SIG-M5 treated with dmso at 0.1 percent for 504 hours (cell line): ENCODE data around the gene SLC5A2.
"Not testable (repeated sequence)": the region's sequence is repeated elsewhere in the genome, so short reads cannot be mapped to it uniquely, and the experiment has no call there.

Source experiments
- DNase-seq: peaks from one replicate; lab custom pipeline; 2025; ENCODE audit not compliant: unreplicated experiment; lab: John Stamatoyannopoulos, UW

Gene SLC5A2

DNA sequence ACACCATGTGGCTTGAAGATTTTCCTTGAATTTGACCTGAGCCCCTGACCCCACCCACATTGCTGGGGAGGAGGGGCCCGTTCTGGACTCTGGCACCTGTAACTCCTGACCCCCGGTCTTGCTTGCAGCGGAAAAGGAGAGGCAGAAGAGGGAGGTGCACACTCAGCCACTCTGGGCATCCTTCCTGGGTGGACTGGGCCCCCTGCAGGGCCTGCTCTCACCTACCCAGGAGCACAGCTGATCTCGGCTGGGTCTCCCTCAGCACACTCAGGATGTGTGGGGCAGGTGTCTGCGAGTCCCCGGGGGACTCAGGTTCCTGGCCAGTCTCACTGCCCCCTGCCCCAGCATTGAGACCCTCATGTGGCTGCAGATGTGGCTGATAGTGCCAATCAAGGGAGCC, 40.8 kb downstream of the SLC5A2 start:
- DNase-seq = not testable (repeated sequence)

DNA sequence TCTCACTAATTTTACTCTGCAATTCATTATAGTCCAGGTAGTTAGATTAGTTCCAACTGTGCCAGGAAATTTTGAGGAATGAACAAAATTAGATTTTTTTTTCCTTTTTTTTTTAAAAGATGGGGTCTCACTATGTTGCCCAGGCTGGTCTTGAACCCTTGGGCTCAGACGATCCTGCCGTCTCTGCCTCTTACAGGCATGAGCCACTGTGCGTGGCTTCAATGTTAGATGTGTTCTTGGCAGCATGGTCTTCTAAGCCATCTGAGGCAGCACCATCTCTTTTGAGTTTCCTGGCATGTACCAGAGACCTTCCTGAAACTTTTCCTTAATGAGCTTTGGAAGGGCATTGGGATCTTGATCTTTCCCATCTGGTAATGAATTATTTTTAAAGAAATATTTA, 42.2 kb downstream of the SLC5A2 start:
- no peak for DNase-seq

DNA sequence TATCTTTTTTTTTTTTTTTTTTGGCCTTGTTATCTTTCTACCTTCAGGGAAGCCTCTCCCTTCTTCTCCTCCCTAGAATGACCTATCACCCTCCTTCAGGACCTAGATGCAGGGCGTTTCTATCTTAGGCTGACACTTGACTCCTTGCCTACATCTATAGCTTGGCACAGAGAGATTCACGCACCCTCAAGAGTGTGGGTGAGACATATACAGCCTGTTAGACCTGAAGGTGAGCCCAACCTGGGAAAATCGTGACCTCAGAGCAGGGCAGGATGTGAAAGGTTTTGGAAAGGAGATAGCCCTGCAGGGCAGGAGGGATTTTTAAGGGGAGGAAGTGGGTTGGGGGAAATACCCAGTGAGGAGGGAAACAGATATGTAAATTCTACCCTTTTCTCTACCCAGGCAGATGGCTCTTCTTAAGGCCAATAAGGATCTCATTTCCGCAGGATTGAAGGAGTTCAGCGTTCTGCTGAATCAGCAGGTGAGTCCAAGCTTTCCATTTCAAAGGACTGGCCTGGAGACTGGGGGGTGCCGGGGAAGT, 44.9 kb downstream of the SLC5A2 start, which contains the start of gene AHSP:
Gene AHSP (plus strand): TSS at position 167 of the 541 bp plus-strand sequence. CDS start 240 bp downstream, at position 407.
- DNase-seq = no peak

DNA sequence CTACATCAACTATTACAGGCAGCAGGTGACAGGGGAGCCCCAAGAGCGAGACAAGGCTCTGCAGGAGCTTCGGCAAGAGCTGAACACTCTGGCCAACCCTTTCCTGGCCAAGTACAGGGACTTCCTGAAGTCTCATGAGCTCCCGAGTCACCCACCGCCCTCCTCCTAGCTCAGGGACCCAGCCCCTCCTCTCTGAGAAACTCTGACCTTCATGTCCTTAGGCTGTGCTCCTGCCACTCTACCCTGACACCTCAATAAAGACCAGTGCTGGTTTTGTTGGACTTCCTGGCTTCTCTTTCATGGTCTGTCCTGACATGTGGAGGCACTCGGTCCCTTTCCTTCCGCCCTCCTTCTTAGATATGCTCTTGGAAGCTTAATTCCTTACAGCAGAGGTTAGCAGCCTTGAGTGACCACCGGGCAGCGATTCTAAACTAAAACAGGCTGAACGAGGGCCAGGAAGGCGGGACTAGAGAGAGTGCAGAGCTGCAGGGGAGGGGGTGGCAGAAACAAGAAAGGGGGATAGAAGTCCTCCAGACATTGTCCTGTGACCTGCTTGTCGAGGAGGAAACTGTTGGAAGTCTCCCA, 45.7 kb downstream of the SLC5A2 start:
- no peak for DNase-seq

DNA sequence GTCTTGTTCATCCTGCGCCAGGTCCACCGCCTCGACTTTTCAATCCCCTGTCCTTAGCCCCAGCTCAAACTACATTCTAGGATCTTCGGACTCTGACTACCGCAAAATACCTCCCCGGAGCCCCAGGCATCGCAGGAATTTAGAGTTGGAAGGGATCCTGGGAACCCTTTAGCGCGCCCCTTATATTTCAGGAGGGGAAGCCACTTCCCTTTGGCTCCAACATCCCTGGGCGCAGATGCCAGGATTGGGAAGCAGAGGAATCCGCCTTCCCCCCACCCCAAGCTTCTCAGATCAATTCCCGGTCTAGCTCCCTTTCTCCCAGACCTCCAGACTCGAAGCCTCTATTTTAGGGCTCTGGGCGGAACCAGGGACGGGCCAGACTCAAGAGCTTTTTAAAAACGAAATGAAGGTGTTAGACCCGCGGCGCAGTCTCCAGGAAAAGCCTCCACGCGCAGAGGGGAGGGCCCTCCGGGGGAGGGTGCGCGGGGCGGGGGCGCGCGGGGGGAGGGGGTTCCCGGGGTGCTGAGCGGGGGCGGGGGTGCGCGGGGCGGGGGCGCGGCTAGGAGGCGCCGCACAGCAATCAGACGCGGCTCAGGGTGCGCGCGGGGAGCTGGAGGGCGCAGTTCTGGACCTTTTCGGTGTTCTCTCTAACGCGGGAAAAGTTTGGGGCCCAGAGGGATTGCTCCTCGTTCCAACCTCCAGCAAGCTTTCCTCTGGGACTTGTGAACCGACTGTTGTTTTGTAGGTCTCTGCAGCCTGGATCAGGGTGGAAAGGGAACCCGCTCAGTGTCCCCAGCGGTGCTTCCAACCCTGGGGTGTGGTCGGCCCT, 46.4 kb downstream of the SLC5A2 start:
- DNase-seq = no peak

DNA sequence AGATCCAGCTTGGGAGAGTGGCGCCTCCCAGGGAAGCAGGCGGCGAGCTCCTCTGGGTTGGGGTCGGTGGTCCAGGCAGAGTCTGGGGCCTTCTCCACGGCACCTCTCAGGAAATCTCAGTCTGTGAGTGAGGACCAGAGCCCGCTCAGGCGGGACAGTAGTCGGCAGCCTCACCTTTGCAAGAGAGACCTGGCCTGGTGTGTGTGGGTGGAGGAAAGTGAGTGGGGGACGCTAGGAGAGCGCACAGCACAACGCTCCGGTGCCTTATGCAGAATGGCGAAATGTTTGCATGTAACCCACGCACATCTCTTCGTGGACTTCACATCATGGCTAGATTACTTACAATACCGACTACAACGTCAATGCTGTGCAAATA, 47.0 kb downstream of the SLC5A2 start:
- no peak for DNase-seq

DNA sequence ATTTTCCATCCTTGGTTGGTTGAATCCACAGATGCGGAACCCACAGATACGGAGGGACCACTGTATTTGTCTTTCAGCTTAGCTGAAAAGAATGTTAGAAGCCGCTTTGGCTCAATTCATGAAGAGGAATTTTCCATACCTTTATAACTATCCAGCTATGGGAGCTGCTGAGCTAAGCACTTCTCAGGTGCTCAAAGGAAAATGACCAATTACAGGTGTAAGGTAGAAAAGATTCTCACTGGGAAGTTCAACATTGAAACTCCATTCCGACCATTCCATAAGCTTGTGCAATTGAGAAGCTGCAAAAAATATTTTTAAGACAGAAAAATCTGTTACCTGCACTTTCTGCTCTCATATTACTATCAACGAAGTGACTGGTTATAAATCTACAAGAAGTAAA, 47.5 kb downstream of the SLC5A2 start:
- DNase-seq = no peak

DNA sequence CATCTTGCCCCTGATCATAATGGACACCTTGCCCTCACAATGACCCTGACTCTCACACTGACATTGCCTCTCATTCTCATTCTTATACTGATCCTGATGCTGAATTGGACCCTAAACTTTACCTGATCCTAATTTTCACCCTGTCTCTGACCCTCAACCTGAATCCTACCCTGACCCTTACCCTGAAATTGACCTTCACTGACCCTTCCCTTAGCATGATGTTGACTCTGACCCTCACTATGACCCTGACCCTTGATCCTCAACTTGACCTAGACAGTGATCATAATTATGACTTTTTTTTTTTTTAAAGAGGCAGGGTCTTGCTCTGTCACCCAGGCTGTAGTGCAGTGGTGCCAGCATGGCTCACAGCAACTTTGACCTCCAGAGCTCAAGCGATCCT, 48.2 kb downstream of the SLC5A2 start:
- DNase-seq = no peak

DNA sequence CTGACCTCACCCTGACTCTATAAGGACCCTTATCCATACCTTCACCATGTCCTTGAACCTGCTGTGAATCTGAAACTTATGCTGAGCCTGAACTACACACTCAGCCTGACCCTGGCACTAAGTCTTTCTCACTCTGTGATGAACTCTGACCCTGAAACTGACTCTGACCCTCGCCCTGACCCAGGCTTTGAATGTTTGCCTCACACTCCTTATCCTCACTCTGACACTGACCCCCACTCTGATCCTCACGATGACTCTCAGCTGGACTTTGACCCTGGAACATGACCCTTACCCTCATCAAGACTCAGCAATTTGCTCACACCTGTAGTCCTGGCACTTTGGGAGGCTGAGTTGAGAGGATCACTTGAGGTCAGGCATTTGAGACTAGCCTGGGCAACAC, 49.2 kb downstream of the SLC5A2 start:
- no peak for DNase-seq

DNA sequence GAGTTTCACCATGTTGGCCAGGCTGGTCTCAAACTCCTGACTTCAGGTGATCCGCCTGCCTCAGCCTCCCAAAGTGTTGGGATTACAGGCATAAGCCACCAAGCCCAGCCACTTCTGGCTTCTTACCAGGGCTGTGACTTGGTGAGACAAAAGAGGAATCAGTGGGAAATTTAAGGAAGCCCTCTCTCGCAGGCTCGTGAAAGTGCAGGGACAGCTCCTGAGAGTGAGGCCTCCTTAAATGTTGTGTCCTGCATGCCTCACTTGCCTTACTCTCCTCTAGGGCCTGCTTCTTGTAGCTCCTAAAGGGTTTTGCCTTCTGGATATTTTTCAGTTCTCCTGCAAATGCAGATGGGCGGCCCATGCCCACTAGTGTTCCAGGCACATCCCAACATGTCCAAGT, 50.0 kb downstream of the SLC5A2 start:
- no peak for DNase-seq

DNA sequence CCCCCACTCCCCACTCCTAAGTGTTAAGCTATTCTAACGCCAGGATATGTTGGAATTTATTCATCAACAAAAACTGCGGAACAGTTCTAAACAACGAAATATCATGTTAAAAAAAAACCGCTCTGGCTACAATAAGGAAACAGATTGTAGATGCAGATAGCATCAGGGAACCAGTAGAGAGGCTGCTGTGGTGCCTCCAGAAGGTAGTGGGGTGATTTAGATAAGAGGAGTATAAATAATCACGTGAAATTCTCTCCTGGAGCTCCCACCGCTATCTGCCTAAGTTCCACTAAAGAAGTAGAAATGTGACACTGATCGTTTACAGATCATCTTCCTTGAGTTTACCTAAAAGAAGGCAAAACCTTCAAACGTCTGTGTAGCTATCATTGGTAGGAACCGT, 52.8 kb downstream of the SLC5A2 start:
- DNase-seq = no peak

DNA sequence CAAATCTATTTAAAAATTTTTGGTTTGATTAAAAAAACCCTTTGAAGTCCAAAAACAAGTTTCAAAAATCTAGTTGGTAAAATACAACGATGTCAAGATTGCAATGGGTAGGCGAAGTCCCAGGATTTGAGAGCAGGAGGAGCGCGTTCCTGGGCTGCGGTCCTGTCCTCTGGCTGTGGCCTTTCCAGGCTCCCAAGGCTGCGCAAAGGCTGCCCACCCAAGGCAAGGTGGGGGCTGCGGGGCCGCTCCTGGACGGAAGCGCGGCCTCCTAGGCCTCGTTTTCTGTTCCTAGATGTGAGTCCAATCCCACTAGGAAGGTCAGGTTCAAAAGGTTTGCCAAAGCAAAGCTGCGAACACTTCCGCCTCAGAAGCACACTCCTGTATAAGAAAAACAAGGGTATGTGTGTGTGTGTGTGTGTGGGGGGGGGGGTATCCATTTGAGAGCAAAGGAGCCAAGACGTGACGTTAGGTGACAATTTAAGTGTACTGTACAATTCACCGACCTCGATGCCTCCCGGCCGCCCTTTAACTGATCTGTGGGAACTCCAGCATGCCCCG, 54.0 kb downstream of the SLC5A2 start:
- DNase-seq = no peak

DNA sequence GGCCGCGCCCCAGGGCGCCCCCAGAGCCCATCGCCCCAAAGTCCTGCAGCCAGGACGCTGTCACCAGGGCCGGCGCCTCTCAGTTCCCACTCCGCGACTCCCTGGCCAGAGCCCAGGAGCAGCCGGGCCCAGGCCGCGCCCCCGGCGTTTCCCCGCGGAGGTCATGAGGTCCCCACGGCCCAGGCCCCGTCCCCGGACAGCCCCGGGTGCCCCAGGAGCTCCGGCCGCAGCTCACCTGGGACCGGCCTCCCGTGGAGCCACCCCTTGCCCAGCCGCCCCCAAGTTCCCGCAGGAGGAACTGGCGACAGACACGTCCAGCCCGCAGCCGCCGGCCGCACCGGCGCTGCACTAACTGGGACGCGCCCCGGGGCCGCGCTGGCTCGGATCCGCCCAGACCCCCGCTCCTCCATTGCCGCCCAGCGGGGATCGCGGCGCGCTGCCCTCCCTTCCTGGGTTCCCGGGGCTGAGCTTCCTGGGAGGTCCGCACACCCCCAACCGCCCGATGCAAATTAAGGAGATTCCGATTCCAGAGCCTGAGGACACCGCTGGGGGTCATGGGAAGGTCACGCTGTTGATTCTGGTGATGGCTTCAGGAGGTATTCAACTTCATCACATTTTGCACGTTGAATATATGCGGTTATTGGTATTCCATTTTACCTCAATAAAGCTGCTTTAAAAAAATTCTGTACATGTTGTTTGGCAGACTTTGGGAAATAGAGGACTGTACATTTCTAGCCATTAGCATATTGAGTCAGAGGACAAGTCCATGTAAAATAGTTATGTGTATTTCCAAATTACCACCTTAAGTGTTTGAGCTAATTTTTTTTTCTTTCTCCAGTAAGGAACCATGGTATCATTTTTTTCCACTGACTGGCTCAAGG, 54.7 kb downstream of the SLC5A2 start:
- no peak for DNase-seq

DNA sequence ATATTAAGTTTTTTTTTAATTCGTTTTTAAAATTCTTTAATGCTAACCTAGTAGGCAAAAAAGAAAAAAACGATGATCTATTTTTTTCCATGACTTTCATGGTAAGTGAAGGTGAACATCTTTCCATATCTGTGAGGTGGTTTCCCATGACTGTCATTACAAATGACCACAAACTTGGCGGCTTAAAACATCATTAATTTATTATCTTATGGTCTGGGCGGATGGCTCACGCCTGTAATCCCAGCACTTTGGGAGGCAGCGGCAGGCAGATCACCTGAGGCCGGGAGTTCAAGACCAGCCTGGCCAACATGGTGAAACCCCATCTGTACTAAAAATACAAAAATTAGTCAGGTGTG, 55.3 kb downstream of the SLC5A2 start:
- not testable (repeated sequence) for DNase-seq

DNA sequence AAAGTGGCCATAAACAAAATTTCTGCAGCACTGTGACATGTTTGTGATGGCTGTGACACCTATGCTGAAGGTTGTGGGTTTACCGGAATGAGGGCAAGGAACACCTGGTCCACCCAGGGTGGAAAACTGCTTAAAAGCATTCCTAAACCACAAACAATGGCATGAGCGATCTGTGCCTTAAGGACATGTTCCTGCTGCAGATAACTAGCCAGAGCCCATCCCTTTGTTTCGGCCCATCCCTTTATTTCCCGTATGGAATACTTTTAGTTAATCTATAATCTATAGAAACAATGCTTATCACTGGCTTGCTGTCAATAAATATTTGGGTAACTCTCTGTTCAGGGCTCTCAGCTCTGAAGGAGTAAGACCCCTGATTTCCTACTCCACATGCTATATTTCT, 56.8 kb downstream of the SLC5A2 start:
- DNase-seq = not testable (repeated sequence)
